Midbrain (tissue), 1 donor: ENCODE results near the gene SMIM22.

Experiments used
- DNase-seq: peaks from one replicate; lab custom pipeline; 2025; lab: John Stamatoyannopoulos, UW

Gene SMIM22

GRCh38 chr16:4814542-4815173 is 19.5 kb downstream of the SMIM22 start:
- no peak for DNase-seq

- no peak for DNase-seq
Observed at GRCh38 chr16:4820652-4821051, 25.5 kb downstream of the SMIM22 start.

- no peak for DNase-seq
Observed at GRCh38 chr16:4825196-4825595, 30.0 kb downstream of the SMIM22 start.

GRCh38 chr16:4826526-4826925 is 31.4 kb downstream of the SMIM22 start:
- DNase-seq, result no peak

- DNase-seq, result no peak
Observed at GRCh38 chr16:4826980-4827379, 31.8 kb downstream of the SMIM22 start.

- no peak for DNase-seq
Observed at GRCh38 chr16:4828567-4829321, 33.6 kb downstream of the SMIM22 start.

GRCh38 chr16:4830408-4830807 is 35.2 kb downstream of the SMIM22 start:
- no peak for DNase-seq

GRCh38 chr16:4831616-4832015 is 36.4 kb downstream of the SMIM22 start:
- no peak for DNase-seq

GRCh38 chr16:4832698-4833343 is 37.7 kb downstream of the SMIM22 start:
- no peak for DNase-seq

GRCh38 chr16:4833584-4833983 is 38.4 kb downstream of the SMIM22 start:
- DNase-seq, result no peak

- no peak for DNase-seq
Observed at GRCh38 chr16:4836727-4837126, 41.6 kb downstream of the SMIM22 start.

GRCh38 chr16:4837733-4838501 is 42.7 kb downstream of the SMIM22 start:
- no peak for DNase-seq

- no peak for DNase-seq
Observed at GRCh38 chr16:4839942-4840341, 44.8 kb downstream of the SMIM22 start.

- DNase-seq, result no peak
Observed at GRCh38 chr16:4840984-4841383, 45.8 kb downstream of the SMIM22 start.
